ENCODE measurements around the gene KCNF1. TPM values are rescaled to one million over a fixed set of nuclear protein-coding genes. Genes with fewer than 3 reads are reported as not detected.

Gene KCNF1
- total and polyA plus RNA-seq, 2 of the 8 experiments (the other 6 are each of a cell fraction or from before 2014, with no cell fraction given), result 0.48 to 1.5 TPM

DNA sequence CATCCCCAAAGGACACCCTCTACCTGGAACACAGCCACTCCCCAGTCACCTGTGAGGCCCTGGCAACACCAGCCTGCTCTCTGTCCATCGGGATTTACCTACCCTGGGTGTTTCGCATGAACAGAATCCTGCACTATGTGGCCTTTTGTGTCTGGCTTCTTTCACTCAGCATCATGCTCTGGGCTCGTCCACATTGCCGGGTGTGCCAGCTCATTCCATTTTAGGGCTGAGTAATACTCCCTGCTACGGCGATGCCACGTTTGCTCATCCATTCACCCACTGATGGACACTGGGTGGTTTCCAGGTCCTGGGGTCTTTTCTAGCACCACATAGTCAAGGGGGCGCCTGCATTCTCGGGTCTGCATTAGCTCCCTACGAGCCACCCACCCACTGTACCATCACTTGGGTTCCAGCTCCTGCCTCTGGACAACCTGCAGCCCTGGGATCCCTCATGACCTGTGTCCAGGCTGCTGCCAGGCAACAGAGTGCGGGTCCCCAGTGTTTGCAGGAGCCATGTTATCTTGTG lies 22.0 kb downstream of the KCNF1 start (continued):
- no peak for TF ChIP-seq SP4 (IDR thresholded peaks at IDR 0.05; ENCODE audit: low read length)
- TF ChIP-seq CHD1 (IDR thresholded peaks at IDR 0.05; ENCODE audit: low read depth, low read length), result no peak
